Activated T-cell treated with anti-CD3 and anti-CD28 coated beads for 1 hour (primary cell): Measurements from ENCODE around the gene PML.
A peak's percentile ranks its signal among the peaks of the same experiment; 100 is the strongest.
"Not testable (repeated sequence)": the region's sequence is repeated elsewhere in the genome, so short reads cannot be mapped to it uniquely, and the experiment has no call there.

Experiments
- DNase-seq: peaks from one replicate; pipeline ENCODE4 v3.0.0-alpha.2; 2020; ENCODE audit warnings: low read depth

PML gene

DNA sequence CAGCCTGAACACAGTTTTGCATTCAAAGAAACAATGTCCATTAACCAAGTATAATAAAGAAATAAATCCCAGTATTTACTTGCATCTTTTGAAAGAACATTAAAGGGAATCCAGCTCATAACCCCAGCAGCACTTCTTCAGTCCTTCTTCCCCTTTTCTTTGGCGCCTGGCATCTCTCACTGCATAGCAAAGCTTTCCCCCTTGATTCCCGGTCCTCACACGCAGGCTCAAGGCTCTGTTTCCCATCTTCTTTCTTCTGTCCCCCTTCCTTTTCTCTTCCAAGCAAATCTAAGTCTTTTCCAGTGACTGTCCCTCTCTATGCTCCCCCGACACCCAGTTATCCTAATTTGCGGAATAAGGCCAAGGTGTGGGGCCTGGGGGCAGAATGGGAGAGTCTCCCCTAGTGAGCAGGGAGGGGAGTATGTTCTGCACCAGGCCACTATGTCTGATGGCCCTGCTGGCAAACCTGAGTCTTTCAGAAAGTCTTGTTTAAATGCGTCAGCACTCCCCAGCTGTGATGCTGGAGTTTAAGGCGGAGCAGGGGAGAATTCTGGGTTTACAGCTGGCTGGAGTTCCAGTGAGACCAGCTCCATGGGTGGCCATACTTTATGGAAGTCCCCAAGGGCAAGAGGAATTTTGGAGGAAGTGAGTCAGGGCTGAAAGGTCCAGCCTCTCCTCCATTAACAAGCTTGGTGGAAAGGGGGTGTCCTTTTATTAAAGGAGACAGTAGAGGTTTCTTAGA lies 45.8 kb downstream of the PML start:
- no peak for DNase-seq

- no peak for DNase-seq
Observed at GRCh38 chr15:74041311-74041756, 46.8 kb downstream of the PML start.

GRCh38 chr15:74041777-74042435 lies 47.4 kb downstream of the PML start:
- no peak for DNase-seq

DNA sequence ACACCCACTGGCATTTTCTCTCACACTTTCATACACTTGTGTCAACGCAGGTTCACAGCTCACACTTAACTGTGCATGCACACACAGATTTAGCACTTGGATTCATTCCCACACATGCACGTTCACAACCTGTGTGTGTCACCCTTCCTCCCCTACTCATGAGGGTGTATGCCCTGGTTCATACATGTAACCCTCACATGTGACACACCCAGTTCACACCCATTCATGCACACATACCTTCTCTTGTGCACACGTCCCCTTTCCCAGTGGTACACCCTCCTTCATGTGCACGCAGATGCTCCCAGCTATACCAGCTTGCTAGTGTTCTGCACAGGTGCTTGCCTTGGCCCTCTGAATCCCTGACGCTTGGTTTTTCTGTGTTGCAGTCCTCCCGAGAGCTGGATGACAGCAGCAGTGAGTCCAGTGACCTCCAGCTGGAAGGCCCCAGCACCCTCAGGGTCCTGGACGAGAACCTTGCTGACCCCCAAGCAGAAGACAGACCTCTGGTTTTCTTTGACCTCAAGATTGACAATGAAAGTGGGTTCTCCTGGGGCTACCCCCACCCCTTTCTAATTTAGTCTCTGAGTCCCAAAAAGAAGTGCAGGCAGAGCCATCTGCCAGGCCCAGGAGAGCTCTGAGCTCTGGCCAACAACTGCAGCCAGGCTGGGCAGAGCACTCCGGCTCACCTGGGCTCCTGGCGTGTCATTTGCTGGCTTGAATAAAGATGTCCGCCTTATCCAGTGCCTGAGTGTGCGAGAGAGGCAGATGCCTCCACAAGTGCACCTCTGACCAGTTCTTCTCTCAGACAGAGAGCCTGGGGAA lies 48.3 kb downstream of the PML start:
- no peak for DNase-seq

DNA sequence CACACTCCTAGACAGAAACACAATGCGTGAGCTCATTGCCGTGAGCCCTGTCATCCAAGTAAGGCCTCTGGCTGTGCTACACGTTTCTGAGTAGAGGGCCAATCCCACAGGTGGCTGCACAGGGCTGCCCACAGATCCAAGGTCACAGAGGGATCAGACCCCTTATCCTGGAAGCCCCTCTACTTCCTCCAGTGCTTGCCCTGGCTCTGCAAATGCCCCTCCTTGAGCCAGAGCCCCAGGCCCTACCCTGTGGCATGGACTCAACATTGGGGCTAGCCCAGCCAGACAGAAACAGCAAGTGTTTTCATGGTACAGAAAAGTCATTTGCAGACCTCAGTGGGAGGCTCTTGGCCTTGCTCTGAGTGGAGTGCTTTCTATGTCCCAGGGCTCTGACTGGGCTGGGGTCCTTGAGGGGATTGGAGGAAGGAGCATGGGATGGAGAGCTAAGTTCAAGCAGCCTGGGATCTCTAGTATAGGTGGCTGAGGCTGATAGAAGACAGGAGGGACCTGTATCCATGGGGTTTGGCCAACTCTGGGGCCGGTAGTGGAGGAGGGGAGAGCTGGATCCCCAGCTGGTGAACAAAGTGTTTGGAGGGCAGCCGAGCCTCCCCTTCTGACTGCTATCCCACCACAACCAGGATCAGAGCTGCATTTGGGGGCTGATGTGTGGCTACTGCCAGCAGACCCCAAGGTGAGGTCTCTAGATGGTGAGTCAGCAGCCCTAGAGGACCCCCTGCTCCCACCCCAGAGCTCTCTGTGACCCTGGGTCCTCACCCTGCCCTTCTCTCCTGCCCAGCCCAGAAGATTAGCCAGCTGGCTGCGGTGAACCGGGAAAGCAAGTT lies 49.1 kb downstream of the PML start:
- DNase-seq, result no peak

GRCh38 chr15:74044267-74045110 lies 50.0 kb downstream of the PML start:
- no peak for DNase-seq

DNA sequence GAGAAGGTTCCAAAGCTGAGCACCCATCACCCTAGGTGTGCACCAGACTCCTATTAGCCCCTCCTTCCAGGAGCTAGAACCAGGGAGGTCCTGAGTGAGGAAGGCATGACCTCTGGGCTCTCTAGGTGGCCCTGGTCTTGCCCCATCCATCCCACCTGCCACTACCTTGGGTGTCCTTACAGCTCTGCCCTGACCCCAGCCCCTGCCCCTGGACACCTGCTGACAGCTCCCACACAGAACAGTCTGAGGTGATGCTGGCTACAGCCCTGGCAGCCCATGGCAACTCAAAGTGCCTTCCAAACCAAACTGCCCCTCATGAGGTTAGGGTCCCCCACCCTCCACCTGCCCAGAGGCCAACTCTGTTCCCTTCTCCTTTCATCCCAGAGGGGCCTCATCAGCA lies 50.7 kb downstream of the PML start:
- no peak for DNase-seq

DNA sequence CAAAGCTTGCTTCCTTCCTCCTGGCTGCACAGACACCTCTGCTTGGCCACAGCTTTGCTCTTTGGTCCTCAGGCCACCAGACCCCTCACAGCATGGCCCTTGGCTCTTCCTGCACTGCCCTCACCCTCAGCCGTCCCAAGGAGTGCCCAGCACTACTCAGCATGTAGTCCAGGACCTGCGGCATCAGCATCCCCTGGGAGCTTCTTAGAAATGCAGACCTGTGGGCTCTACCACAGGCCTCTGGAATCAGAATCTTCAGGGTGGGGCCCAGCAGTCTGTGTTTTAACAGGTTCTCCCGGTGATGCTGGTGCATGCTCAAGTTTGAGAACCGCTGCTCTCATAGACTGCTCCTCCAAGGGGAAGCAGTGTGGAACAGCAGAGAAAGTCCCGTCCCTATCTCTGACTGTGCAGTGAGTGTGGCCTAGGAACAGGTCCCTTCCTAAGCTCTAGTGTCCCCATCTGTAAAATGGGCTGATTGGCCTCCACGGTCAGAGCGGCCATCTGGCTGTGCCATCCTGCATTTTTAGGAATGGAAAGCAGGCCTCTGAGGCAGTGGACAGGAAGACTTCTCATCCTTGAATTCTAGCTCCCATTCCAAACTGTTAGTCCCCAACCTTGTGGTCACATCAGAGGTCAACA lies 51.2 kb downstream of the PML start:
- DNase-seq, result no peak

DNA sequence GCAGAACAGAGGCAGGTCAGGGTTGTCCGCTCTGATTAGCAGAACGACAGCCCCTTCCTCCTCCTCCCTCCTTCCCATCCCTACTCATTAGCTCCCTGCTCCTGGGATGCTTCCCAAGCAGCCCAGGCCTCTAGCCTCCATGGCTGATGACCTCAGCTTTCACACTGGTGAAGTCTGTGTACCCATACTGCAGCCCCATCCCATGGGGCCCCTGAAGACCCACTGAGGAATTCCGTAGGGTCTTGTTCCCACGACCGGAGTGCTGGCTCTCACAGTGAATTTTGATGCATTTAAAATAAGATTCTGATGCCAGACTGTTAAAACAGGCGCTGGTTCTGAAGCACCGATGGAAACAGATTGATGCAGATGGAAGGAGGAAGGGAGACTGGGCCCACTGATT lies 51.8 kb downstream of the PML start:
- DNase-seq, result no peak

DNA sequence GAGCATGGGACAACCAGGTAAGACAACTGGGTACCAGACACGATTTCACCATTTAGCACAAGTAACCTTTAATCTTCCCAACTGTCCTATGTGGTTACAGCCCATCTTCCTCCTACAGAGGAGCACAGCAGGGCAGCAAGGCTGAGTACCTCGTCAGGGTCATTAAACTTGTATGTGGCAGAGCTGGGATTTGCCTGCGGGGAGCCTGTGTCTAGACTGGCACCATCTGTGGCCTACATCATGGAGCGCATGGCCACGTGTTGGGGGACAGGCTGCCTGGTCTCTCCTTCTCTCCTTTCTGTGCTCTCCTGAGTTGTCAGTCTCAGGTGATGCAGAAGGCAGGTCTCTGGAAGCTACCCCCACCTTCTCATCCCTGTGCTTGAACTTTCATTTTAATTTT lies 55.6 kb downstream of the PML start:
- no peak for DNase-seq

DNA sequence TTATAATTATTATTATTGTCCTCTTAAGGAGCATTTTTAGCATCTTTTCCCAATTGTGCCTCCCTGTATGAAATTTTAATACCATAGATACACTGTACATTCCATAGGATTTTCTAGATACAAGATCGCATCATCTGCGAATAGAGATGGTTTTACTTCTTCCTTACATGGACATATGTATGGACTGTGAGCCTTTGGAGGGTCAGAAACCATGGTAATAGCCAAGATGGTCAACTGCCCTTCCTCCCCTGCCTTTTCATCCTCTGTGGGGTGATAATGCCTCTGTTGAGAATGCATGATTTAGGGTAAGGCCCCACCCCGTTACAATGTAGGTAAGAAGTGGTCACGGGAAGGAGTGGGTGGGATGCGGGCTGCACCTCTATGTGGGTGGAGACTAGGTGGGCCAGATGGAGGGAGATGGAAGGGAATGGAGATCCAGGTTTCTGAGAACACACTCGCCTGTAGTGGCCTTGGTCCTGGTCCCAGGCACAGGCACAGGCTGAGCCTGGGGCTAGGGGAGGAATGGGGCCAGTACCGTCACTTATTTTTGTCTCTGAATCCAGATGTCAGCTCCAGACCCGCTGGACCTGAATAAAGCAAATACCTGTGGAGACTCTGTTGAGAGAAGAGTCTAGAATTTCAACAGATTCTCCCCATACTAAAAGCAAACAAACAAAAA lies 56.2 kb downstream of the PML start:
- no peak for DNase-seq

DNA sequence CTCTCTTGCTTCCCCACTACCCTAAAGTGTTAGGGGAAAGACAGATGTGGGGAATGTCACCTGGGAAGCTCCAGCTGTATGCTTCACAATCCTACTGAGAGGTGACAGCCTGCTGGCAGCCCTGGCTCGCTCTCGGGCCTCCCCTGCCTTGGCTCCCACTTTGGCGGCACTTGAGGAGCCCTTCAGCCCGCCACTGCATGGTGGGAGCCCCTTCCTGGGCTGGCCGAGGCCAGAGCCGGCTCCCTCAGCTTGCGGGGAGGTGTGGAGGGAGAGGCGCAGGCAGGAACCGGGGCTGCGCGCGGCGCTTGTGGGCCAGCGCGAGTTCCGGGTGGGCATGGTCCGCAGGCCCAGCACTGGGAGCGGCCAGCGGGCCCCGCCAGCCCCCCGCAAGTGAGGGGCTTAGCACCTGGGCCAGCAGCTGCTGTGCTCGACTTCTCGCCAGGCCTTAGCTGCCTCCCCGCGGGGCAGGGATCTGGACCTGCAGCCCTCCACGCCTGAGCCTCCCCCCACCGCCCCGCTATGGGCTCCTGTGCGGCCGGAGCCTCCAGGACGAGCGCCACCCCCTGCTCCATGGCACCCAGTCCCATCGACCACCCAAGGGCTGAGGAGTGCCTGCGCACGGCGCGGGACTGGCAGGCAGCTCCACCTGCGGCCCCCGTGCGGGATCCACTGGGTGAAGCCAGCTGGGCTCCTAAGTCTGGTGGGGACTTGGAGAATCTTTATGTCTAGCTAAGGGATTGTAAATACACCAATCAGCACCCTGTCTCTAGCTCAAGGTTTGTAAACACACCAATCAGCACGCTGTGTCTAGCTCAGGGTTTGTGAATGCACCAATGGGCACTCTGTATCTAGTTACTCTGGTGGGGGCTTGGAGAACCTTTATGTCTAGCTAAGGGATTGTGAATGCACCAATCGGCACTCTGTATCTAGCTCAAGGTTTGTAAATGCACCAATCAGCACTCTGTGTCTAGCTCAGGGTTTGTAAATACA lies 58.0 kb downstream of the PML start:
- DNase-seq, result not testable (repeated sequence)

GRCh38 chr15:74053517-74053916 lies 59.0 kb downstream of the PML start:
- DNase-seq, result no peak

- DNase-seq, result peak; percentile 54
Observed at GRCh38 chr15:74053941-74054529, 59.5 kb downstream of the PML start.

- no peak for DNase-seq
Observed at GRCh38 chr15:74055804-74056203, 61.3 kb downstream of the PML start.

- DNase-seq, result not testable (repeated sequence)
Observed at GRCh38 chr15:74056330-74056729, 61.8 kb downstream of the PML start.

- not testable (repeated sequence) for DNase-seq
Observed at GRCh38 chr15:74059050-74059833, 64.7 kb downstream of the PML start.
